ENCODE measurements around the gene FTCD.

The FTCD gene

DNA sequence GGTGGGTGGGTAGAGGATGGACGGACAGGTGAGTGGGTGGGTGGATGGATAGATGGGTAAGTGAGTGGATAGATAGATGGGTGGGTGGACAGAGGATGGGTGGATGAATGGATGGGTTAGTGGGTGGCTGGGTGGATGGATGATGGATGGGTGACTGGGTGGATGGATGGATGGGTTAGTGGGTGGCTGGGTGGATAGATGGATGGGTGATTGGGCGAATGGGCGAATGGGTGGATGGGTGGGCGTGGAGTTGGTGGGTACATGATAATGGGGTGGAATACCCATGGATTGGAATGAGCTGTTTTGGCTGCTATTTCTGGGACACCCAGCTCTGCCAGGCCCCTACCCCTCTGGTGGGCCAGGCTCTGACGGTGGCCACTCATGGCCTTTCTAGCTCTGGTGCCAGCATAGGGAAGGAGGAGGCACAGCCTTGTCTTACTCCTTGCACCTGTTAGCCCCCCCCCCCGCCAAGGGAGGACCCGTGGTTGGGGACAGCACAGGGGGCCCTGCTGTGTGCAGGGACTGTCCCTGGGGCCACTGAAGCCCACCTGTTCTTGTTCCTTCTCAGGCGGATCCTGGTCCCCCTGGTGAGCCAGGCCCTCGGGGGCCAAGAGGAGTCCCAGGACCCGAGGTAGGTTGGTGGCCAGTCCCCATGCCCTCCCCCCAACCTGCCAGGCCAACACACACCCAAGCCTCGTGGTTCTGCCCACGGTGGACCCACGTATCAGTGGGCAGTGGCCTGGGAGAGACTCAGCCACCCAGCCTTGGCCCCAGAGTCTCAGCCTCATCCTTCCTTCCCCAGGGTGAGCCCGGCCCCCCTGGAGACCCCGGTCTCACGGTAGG, 31.1 kb downstream of the FTCD start:
- DNase-seq (ENCODE audit: low read depth in 1 of 2, low spot score in 1 of 2): no peak

DNA sequence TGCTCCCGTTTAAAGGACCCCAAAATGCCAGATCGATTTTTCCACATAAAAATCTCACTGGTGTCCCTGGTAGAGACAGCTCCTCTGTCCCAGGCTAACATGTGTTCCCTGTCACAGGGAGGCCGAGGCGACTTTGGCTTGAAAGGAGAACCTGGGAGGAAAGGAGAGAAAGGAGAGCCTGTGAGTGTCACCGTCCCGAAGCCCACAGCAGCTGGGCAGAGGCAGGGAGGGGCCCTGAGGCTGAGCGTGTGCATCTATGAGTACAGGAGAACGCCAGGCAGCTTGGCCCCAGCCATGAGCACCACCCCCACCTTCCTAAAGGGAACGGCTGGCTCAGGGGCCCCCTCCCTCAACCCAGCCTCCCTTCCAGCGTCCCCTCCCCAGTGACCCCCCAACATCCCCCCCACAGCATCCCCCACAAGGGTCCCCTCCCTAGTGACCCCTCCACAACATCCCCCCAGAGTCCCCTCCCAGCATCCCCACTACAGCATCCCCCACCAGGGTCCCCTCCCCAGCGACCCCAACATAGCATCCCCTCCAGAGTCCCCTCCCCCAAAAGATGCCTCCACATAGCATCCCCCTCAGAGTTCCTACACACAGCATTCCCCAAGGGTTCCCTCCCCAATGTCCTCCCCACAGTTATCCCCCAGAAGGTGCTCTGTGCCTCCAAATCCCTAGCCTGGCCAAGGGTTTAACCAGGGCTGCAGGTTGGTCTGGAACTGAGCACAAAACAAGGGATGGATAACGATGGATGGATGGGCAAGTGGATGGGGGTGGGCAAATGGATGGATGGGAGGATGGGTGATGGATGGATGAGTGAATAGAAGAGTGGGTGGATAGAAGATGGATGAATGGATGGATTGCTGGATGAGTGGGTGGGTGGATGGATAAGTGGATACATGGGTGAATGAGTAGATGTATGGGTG, 32.4 kb downstream of the FTCD start:
- DNase-seq (ENCODE audit: low read depth in 1 of 2, low spot score in 1 of 2): no peak

GRCh38 chr21:46122237-46122671, 33.1 kb downstream of the FTCD start:
- DNase-seq (ENCODE audit: low read depth in 1 of 2, low spot score in 1 of 2): no peak

DNA sequence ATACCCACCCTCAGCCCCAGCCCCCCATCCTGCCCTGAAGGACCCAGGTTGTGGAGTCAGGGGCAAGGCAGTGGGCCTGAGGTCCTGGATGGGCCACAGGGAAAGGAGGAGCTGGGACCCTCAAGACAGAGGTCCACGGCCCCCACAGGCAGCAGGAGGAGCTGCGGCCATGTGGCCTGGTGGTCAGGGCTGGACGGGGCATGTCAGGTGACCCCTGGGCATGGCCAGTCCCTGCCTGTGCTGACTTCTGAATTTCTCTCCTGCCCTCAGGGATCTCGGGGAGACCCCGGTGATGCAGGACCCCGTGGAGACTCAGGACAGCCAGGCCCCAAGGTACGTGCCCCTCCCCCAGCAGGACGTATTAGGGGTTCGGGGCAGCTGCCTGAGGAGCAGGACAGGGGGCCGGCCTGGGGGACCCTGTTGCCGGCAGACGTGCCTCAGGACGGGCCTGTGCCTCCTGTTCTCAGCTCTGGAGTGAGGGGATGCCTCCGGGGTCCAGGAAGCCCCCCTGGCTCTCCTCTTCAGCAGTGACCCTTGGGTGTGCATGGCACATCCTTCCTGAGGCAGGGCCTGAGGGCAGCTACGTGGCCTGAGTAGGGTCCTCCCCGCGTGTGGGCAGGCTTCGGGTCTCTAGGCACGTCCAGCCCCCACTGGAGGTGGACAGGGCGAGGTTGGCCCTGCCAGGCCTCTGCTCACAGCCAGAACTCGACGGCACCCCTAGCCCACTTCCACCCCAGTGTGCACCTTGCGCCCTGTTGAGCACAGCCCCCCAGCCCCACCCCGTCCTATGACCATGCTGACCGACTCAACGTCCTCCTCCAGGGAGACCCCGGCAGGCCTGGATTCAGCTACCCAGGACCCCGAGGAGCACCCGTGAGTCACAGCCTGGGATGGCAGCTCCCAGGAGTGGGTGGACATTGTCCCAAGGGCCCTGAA, 33.8 kb downstream of the FTCD start:
- peak in 1 of 2 donors; percentile 0 for DNase-seq (ENCODE audit: low read depth in 1 of 2, low spot score in 1 of 2)

DNA sequence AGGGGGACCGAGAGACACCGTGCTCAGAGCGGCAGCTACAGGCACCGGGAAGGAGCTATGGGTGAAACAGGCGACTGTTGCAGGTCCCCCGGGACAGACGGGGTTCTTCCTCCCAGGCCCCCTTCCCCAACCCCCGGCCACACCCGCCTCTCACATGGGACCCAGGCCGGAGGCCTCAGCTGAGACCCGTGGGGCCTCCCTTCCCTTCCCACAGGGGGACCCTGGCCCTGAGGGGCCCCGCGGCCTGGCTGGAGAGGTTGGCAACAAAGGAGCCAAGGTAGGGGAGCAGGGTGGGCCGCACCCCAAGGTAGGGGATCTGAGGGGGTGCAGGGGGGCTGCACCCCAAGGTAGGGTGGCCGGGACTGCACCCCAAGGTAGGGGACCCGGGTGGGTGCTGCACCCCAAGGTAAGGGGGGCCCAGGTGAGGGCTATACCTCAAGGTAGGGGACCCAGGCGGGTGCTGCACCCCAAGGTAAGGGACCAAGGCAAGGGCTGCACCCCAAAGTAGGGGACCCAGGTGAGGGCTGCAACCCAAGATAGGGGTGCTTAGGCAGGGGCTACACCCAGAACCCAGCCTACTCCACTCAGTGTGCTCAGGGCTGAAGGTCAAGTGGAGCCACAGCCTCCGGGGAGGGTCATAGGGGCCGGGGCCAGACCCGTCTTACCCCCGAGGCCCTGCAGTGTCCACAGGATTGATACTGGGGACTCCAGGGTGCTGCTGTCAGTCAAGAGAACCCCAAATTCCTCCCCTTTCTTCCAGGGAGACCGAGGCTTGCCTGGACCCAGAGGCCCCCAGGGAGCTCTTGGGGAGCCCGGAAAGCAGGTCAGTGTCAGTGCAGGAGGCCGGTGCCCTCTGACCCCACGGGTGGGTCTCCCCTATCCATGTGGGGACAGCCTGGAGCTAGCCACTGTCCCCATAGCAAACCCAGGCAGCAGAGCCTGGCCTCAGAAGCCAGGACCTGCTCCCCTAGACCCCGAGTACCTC, 34.8 kb downstream of the FTCD start:
- no peak for DNase-seq (ENCODE audit: low read depth in 1 of 2, low spot score in 1 of 2)

DNA sequence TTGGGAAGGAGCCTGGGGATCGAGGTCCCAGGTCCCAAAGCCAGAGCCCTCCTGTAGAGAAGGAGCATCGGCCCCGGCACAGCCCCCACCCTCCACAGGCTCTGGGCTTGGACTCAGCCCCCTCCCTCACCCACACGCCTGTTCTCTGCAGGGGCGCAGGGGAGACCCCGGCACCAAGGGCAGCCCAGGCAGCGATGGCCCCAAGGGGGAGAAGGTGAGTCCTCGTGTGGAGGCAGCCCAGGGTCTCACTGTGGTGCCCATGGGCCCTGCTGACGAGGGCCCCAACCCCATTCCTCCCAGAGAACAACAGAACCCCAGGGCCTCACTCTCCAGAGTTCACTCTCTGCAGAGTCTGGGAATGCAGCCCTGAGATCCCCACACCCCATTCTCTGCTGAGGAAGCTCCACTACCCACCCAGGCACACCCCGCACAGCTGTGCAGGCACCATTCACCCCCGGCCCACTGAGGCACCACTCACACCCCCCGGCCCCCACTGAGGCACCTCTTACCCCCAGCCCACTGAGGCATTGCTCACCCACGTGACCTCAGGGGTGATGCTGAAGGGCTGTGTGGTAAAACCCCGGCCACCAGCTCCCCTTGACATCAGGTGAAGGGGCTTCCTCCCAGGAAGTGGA, 35.6 kb downstream of the FTCD start:
- peak in 1 of 2 donors; percentile 0 for DNase-seq (ENCODE audit: low read depth in 1 of 2, low spot score in 1 of 2)

GRCh38 chr21:46119144-46119636, 36.2 kb downstream of the FTCD start:
- no peak for DNase-seq (ENCODE audit: low read depth in 1 of 2, low spot score in 1 of 2)

DNA sequence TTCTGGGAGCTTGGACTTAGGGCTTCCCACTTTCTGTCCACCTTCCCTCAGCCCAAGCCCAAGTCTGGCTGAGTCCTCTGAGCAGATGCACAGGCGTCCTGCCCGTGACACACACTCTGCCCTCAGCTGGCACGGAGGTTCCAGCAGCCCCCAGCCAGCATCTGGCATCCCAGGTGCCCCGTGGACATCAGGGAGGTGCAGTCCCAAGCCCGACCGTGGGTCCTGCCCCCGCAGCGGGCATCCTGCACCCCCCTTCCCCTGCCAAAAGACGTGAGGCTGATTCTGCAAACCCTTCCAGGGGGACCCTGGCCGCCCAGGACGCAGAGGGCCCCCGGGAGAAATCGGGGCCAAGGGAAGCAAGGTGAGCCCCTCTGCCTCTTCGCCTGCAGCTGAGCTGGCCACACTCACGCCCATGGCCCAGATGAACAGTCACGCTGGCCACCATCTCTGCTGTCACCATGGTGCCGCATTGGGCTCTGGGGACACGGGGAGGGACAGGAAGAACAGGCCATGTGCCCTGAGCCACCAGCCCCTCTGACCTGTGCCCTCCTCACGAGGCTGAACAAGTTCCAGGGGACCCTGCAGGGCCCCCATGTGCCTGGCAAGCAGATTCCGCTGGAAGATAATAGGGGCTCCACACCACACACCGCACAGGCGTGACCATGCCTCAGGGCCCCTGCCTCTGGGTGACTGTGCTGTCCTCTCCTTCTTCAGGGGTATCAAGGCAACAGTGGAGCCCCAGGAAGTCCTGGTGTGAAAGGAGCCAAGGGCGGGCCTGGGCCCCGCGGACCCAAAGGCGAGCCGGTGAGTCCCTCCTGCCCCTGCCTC, 36.8 kb downstream of the FTCD start:
- DNase-seq (ENCODE audit: low read depth in 1 of 2, low spot score in 1 of 2): no peak

- DNase-seq (ENCODE audit: low read depth in 1 of 2, low spot score in 1 of 2): peak in 1 of 2 donors; percentile 1
These were observed 37.6 kb downstream of the FTCD start for GRCh38 chr21:46117586-46118315.

DNA sequence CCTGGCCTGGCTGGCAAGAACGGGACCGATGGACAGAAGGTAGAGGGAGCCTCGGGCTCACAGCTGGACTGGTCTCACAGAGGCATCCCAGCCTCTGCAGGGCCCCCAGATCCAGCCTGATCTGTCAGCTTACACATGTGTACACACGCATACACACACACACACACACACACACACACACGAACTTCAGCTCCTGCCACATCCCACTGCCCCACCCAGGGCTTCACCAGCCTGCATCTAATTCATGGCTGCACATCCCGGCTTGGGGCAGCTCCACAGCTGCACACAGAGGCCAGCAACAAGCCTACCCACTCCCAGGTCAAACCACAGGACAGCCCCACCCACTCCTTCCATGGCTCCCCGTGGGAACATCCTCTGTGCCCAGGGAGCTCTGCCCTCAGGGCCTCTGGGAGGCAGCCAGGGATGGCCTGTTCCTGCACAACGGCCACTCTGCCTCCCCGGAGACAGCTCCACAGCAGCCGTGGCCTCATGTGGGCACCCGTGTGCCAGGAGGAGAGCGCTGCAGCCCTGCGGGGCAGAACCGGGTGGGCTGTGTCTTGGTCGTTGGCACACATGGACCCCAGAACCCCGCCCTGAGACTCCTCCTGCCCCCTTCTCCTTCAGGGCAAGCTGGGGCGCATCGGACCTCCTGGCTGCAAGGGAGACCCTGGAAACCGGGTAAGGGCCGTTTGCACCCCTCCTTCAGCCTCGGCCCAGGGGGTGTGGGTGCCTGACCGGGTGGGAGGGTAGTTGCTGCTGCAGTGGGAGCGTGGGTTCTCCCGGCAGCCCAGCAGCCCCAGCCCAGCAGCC, 38.4 kb downstream of the FTCD start:
- DNase-seq (ENCODE audit: low read depth in 1 of 2, low spot score in 1 of 2): no peak

GRCh38 chr21:46116189-46116775, 39.1 kb downstream of the FTCD start:
- no peak for DNase-seq (ENCODE audit: low read depth in 1 of 2, low spot score in 1 of 2)

DNA sequence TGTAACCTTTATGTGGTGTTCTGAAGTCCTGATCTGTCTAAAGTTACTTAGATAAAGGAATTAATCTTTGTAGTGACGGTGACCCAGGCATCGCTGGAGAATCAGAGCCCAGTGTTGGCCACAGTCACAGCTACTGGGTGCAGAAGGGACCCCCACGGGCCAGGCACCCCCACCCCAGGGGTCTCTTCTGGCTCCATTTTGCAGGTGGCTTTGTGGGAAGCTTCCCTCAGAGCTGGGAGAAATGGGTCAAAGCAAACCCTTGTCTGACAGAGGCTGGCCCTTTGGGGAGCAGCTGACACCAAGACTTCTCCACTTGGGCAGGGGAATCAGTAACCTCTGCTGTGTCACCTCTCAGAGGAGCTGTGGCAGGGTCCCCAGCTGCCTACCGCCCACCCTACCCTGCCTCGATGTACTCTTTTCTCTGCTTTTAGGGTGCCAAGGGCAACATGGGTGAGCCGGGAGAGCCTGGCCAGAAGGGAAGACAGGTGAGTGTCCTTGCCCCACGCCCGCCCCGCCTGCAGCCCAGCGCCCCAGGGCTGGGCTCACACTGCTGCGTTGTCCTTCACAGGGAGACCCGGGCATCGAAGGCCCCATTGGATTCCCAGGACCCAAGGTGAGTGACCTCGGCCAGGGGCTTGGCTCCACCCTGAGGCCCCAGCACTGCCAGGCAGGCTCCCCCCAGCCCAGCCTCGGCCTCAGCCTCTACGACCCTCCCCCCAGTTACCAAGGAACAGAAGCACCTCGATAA, 39.8 kb downstream of the FTCD start:
- no peak for DNase-seq (ENCODE audit: low read depth in 1 of 2, low spot score in 1 of 2)

DNA sequence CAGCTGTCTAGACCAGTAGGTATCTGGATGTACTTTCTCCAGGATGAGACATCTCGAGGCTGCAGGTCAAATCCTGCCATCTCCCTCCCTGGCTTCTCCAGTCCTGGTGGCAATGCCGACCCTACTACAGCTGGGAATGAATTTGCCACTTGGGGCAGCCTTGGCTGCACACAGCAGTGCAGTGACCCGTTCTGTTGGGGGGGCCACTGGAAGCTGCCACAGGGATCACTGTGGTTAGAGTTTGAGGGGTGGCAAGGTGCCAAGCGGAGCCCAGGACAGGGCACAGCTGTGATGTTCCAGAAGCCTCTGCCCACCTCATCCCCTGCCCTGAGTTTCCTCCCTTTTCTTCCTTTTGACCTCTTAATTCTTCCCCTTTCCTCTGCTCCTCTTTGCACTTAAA, 40.4 kb downstream of the FTCD start:
- DNase-seq (ENCODE audit: low read depth in 1 of 2, low spot score in 1 of 2): no peak

- no peak for DNase-seq (ENCODE audit: low read depth in 1 of 2, low spot score in 1 of 2)
These were observed 41.7 kb downstream of the FTCD start for GRCh38 chr21:46113497-46114176.

DNA sequence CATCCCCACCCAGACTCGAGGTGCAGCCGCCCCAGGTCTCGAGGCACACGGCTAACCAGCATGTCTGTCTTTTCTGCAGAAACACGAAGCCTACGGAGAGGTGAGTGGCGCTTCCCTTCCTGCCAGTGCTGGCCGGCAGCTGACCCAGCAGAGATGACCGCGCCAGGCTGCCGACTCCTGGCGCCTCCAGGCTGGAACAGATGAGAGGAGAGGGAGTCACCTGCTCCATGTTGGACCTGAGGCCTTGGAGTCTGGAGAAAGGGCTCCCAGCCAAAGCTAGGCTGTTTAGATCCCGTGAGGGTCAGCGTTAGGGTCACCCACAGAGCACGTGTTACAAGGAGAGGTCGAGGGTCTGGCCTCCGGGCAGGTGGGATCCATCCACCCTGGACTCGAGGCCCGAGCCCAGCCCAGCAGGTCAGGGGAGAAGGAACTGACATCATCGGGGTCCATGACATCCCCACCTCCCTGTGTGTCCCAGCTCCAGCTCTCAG, 42.6 kb downstream of the FTCD start:
- no peak for DNase-seq (ENCODE audit: low read depth in 1 of 2, low spot score in 1 of 2)
